ENCODE results near the gene RBM15. TPM values are rescaled to one million over a fixed set of nuclear protein-coding genes. Genes with fewer than 3 reads are reported as not detected.

Gene RBM15, protein sequence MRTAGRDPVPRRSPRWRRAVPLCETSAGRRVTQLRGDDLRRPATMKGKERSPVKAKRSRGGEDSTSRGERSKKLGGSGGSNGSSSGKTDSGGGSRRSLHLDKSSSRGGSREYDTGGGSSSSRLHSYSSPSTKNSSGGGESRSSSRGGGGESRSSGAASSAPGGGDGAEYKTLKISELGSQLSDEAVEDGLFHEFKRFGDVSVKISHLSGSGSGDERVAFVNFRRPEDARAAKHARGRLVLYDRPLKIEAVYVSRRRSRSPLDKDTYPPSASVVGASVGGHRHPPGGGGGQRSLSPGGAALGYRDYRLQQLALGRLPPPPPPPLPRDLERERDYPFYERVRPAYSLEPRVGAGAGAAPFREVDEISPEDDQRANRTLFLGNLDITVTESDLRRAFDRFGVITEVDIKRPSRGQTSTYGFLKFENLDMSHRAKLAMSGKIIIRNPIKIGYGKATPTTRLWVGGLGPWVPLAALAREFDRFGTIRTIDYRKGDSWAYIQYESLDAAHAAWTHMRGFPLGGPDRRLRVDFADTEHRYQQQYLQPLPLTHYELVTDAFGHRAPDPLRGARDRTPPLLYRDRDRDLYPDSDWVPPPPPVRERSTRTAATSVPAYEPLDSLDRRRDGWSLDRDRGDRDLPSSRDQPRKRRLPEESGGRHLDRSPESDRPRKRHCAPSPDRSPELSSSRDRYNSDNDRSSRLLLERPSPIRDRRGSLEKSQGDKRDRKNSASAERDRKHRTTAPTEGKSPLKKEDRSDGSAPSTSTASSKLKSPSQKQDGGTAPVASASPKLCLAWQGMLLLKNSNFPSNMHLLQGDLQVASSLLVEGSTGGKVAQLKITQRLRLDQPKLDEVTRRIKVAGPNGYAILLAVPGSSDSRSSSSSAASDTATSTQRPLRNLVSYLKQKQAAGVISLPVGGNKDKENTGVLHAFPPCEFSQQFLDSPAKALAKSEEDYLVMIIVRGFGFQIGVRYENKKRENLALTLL
- total RNA-seq (2021; ENCODE audit: unreplicated experiment) (44.0 TPM), Bru-seq, nascent RNA (percentile 98 among the genes with signal in this experiment), BruChase-seq, experiment 1, labeled RNA remaining after a 6-hour chase (percentile 97 among the genes with signal in this experiment), BruChase-seq, experiment 2, labeled RNA remaining after a 2-hour chase (percentile 100 among the genes with signal in this experiment)
- 10.9 and 14.7 TPM in 2 replicates for polyA plus RNA-seq (2012)
- long read RNA-seq, full-length matches to known transcripts = 43 of 48 reads
- long read RNA-seq, partial matches to known transcripts = 0 of 48 reads
- long read RNA-seq, other reads (novel, unspliced or antisense) = 5 of 48 reads

DNA sequence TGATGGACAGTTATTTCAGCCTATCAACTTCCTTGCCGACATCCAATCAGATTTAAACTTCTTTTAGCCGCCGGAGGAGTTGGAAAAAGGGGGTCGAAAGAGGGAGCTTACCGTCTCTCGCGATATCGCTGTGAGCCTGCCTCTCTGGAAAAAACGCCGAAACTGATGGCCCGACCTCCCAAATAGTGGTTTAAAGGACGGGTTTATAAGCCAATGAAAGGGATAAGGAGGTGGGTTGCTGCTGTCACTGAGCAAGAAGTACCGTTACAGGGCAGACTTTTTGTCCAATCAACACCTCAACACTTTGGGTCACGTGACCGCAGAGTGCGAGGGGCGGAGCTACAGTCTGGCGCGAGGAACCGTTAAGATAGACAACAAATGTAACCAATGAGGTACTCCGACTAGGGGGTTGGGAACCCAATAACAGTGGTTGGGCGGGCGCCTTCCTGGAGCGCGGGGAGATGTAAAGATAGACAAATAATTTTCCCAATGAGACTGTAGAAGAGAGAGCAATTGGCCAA, at the start of gene RBM15:
TSS of gene RBM15 (plus strand) at position 492 of the 521 bp plus-strand sequence. CDS start at position 521, 29 bp downstream.
- intact Hi-C loops (cut with micrococcal nuclease) = loop anchor here (1.0 kb wide), 2 partner anchors 68 to 121 kb away; partner anchors contain the start of gene LAMTOR5
- POLR2A ChIA-PET = interaction anchor here (0.6 to 2.7 kb wide), 14 partner anchors 10 to 340 kb away, joined by 3 to 14 read pairs (median 3); partner anchors contain the start of gene LAMTOR5

More for the DNA sequence above, at the start of gene RBM15:
- no TSS peak for BruUV-seq (replicated peaks)
- Histone ChIP-seq H3K27ac (ENCODE audit: low read depth, low read length) (peak within 1 kb of the TSS; percentile 95), H3K79me2 (ENCODE audit: insufficient read depth, low read length) (peaks cover 46% of the 10 kb centered on the region), H3K9me2 (ENCODE audit: insufficient read depth) (no peaks in the 10 kb centered on the region), H3K4me2 (ENCODE audit: low read length) (peak within 1 kb of the TSS; percentile 93), H3K4me1 (ENCODE audit: control insufficient read depth in 1 of 2, insufficient read depth in 2 of 2, low read length in 2 of 2) (peaks cover 35 to 49% of the 10 kb centered on the region in 2 experiments), H3K27me3 (ENCODE audit: insufficient read depth, low read length) (no peaks in the 10 kb centered on the region), H4K20me1 (ENCODE audit: insufficient read depth) (peaks cover 21% of the 10 kb centered on the region; the same call in 1 of the 2 replicates), H3K4me3 (replicated peaks in 1 of 2; ENCODE audit: low read depth in 1 of 2, low read length in 2 of 2) (peak within 1 kb of the TSS; percentile 69 to 89), H3K9me3 (ENCODE audit: control insufficient read depth in 1 of 2, insufficient read depth in 1 of 2, low read depth in 1 of 2, low read length in 2 of 2) (no peaks in the 10 kb centered on the region), H2AFZ (ENCODE audit: low read depth, low read length, poor library complexity, severe bottlenecking) (peak within 1 kb of the TSS; percentile 70), H3K36me3 (ENCODE audit: control insufficient read depth in 1 of 2, insufficient read depth in 2 of 2, low read length in 2 of 2) (peaks cover 29 to 34% of the 10 kb centered on the region in 2 experiments), H3K9ac (ENCODE audit: low read length) (peak within 1 kb of the TSS; percentile 96)
- peak; percentile 81 for ATAC-seq
- RAD21 ChIA-PET (ENCODE audit: low non-redundant PET in 1 of 2, low total read pairs in 2 of 2, uncharacterized antibody in 2 of 2, unreplicated experiment in 2 of 2) = interaction anchor here (0.7 to 1.5 kb wide), 5 partner anchors 10 to 131 kb away, joined by 3 to 6 read pairs (median 5); no protein-coding TSS in a partner anchor
- DNase-seq (ENCODE audit: low read depth, low spot score) = peak; percentile 100
- peak; percentile 96 for TF ChIP-seq SP1 (IDR thresholded peaks at IDR 0.05; ENCODE audit: low read depth)
- no peak for TF ChIP-seq CTCF (IDR thresholded peaks at IDR 0.05 in 2 of 3, conservative IDR thresholded peaks at IDR 0.05 in 1 of 3; ENCODE audit: borderline replicate concordance in 1 of 3, insufficient read depth in 1 of 3, low read depth in 2 of 3, low read length in 2 of 3)
- peak; percentile 93 for TF ChIP-seq ZBTB33 (IDR thresholded peaks at IDR 0.05; ENCODE audit: extremely low read depth, insufficient replicate concordance, low read length)
- CTCF ChIA-PET = interaction anchor here (0.9 to 4.9 kb wide), 14 partner anchors 10 to 354 kb away, joined by 3 to 49 read pairs (median 4); partner anchors contain the start of gene AHCYL1
